GM18508 (cell line): ENCODE measurements around the gene SRSF2.
"Not testable (repeated sequence)": the region's sequence is repeated elsewhere in the genome, so short reads cannot be mapped to it uniquely, and the experiment has no call there.

Experiments used
- ATAC-seq: cut with Tn5 transposase; IDR thresholded peaks from one replicate; pipeline ENCODE4 v1.9.1; 2021; ENCODE audit warnings: moderate number of reproducible peaks; ENCODE audit not compliant: insufficient read depth, unreplicated experiment

The SRSF2 gene

DNA sequence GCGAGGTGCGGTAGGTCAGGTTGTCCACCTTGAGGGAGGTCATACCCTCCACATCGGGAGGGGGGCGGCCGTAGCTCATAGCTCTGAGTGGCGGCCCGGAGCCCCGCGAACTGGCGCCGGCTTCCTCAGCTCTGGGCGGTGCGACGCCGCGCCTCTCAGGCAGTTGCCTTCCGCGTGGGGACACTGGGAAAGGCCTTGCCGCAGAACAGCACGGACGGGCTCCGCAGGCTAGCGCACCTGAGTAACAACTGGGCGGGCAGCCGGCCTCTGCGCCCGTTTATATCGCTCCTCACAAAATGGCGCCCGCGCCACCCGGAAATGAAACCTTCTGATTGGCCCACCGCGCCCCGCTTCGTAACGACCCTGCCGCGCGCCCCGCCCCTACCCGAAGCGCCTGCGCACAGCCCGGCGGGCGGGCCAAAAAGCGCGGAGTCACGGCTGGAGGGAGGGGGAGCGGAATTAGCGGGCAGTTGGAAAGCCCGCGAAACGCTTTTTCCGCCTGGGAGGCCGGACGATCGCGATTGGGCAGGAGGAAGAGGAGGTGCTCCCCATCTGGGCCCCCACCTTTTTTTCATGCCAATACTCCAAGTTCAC is at the start of gene SRSF2:
TSS of gene SRSF2 (minus strand) at position 250 of the 594 bp plus-strand sequence. CDS start at position 79, 171 bp downstream.
- ATAC-seq = peak; percentile 60

GRCh38 chr17:76784926-76785325 is 47.8 kb upstream of the SRSF2 start:
- no peak for ATAC-seq

- ATAC-seq = no peak
Observed at GRCh38 chr17:76783146-76783545, 46.0 kb upstream of the SRSF2 start.

GRCh38 chr17:76781056-76781982 is 44.2 kb upstream of the SRSF2 start:
- ATAC-seq = no peak

DNA sequence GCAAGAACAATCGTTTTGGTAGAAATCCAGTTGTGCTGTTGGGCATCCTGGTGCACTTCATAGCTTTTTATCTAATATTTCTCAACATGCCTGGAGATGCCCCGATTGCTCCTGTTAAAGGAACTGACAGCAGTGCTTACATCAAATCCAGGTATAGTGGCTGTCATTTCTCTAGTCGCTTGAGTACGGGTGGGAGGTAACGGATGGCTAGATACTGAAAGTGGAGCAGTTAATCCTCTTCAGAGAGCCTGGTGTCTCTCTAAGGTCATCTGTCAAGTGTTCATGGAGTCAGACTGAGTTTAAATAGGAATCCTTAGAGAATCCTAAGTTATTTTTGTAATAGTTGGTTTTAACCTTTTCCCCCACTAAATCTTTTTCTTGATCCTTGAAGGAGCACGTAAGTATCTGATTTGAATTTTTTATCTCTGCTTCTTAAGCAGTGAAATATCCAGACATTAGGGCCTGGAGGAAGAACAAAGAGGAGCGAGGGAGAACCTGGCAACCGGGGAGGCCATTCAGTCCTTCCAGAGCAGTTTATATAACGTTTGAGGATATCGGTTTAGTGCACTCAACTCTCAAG is 38.0 kb upstream of the SRSF2 start:
- no peak for ATAC-seq

- no peak for ATAC-seq
Observed at GRCh38 chr17:76772842-76773525, 35.9 kb upstream of the SRSF2 start.

- no peak for ATAC-seq
Observed at GRCh38 chr17:76758570-76758969, 21.4 kb upstream of the SRSF2 start.

GRCh38 chr17:76757256-76757655 is 20.1 kb upstream of the SRSF2 start:
- no peak for ATAC-seq

GRCh38 chr17:76755285-76755684 is 18.2 kb upstream of the SRSF2 start:
- ATAC-seq = no peak

- no peak for ATAC-seq
Observed at GRCh38 chr17:76753061-76753961, 16.2 kb upstream of the SRSF2 start.

DNA sequence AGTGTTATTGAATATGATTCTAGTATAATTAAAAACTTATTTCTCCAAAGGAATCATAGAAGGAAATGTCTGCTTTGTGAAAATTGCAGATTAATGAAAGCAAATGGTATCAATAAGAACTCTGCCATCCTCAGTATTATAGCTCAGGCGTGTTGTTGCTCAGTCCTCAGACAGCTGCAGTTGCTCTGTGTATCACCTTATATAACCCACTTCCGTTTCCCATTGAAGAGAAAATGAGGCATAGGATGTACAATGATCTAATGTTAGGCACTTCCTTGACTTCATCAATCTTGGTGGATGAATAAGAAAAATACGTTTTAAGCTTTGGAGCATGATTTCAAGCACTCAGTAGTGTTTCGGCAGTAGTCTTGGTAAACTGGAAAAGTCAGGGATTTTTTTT is 14.9 kb upstream of the SRSF2 start:
- no peak for ATAC-seq

DNA sequence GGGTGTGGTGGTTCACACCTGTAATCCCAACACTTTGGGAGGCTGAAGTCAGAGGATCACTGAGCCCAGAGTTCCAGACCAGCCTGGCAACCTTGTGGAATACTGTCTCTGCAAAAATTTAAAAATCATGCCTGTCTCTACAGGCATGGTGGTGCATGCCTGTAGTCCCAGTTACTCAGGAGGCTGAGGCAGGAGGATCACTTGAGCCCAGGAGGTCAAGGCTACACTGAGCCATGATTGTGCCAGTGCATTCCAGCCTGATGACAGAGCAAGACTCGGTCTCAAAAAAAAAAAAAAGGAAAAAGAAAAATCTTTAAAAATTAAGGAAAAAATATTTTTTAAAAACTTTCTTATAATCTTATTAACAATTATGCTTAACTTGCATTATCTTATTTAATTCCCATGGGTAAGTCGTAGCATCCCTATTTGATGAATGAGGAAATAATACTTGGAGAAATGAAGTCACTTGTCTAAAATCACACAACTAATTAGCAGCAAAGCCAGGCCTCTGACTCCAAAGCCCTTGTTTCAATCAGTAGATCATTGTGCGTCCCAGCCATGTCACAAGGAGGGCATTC is 14.4 kb upstream of the SRSF2 start:
- no peak for ATAC-seq

DNA sequence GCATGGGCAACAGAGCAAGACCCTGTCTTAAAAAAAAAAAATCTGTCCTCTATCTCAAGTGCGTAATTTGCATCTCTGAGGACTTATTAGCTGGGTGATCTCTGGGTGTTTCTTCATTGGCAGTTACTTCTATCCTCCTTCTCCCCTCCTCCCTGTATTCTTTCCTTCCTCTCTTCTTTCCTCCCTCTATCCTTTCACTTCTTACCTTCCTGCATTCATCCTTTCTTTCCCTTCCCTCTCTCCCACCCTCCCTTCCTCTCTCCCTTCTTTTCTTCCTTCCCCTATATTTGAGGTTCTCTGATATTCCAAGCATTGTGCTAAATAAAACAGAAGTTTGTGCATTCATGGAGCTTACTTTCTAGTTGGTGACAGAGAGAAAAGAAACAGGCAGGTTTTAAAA is 11.5 kb upstream of the SRSF2 start:
- ATAC-seq = no peak

DNA sequence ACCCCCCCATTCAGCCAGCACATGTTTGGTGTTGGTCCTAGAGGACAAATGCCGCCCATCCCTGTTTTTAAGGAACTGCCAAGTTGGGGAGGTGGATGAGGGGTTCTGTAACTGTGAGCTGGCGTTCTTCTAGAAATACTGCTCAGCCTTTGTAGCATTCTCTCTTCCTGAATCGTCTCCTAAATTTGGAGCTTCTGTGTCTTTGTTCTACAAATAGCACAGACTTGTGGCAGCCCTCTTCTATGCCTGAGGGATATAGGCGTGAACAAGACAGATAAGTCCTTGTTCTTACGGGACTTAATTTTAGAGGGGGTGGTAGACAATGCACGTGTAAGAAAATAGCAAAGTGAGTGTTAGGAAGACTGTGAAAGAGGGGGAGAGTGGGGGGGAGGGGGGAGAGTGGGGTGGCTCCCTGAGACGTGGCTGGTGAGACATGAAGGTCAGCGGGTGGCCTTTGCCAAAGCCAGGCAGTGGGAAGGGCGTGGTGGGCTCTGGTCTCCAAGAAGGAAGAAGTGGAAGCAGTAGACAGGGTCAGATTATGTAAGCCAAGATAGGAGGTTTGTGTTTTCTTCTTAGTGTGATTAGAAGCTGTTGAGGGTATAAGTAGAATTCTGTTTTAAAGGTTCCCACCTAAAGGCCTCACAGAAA is 10.7 kb upstream of the SRSF2 start:
- ATAC-seq = no peak

GRCh38 chr17:76745785-76746184 is 8.7 kb upstream of the SRSF2 start:
- ATAC-seq = not testable (repeated sequence)

DNA sequence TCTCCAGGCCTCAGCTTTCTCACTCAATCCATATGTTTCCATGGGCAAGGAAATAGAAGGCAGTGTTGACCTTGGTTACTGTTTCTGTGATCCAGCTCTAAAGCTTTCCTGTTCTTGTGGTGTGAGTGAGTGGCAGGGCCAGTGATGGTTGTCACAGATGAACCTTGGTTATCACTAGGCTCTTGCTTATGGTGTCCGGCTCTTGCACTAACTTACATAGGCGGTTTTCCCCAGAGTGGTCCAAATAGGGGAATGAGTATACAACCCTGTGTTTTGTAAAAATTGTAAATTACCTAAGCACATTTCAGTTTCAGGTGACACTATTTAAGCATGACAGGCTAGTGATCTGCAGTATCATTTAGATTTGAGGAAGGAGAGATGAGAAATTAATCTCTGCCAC is 7.6 kb upstream of the SRSF2 start:
- no peak for ATAC-seq

- no peak for ATAC-seq
Observed at GRCh38 chr17:76742958-76743357, 5.8 kb upstream of the SRSF2 start.

- ATAC-seq = no peak
Observed at GRCh38 chr17:76740329-76741118, 3.4 kb upstream of the SRSF2 start.
